ENCODE data around the gene SCN1A.

The SCN1A gene

DNA sequence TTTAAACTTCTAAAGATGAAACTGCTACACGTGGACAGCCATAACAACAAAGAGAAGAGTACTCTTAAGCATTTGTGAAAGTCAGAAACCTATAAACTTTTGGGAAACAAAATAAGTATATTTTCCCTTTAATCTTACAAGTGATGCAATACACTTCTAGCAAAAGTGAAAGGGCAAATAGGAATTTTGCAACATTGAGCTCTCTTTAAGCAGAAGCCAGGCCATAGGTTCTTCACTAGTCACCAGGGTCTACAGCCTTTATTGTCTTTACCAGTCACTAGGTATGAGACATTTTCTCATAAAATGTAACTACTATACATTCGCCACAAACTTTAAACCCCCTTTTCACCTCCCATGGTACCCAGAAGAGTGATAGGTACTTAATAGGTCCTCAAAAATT lies 37.5 kb downstream of the SCN1A start:
- TF ChIP-seq, protein P1, sequence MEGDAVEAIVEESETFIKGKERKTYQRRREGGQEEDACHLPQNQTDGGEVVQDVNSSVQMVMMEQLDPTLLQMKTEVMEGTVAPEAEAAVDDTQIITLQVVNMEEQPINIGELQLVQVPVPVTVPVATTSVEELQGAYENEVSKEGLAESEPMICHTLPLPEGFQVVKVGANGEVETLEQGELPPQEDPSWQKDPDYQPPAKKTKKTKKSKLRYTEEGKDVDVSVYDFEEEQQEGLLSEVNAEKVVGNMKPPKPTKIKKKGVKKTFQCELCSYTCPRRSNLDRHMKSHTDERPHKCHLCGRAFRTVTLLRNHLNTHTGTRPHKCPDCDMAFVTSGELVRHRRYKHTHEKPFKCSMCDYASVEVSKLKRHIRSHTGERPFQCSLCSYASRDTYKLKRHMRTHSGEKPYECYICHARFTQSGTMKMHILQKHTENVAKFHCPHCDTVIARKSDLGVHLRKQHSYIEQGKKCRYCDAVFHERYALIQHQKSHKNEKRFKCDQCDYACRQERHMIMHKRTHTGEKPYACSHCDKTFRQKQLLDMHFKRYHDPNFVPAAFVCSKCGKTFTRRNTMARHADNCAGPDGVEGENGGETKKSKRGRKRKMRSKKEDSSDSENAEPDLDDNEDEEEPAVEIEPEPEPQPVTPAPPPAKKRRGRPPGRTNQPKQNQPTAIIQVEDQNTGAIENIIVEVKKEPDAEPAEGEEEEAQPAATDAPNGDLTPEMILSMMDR (IDR thresholded peaks at IDR 0.05) = no peak
- H3K9me3 Mint-ChIP-seq = no peaks in the 10 kb centered on the region
- no peak overlapping the region for H3K27ac Mint-ChIP-seq
- no peaks in the 10 kb centered on the region for H3K27me3 Mint-ChIP-seq (ENCODE audit: low read depth, poor library complexity)
- peaks cover 6% of the 10 kb centered on the region for H3K4me1 Mint-ChIP-seq
- no peaks in the 10 kb centered on the region for H3K36me3 Mint-ChIP-seq (ENCODE audit: low read depth)
- DNase-seq = no peak
- H3K4me3 Mint-ChIP-seq = no peak overlapping the region

DNA sequence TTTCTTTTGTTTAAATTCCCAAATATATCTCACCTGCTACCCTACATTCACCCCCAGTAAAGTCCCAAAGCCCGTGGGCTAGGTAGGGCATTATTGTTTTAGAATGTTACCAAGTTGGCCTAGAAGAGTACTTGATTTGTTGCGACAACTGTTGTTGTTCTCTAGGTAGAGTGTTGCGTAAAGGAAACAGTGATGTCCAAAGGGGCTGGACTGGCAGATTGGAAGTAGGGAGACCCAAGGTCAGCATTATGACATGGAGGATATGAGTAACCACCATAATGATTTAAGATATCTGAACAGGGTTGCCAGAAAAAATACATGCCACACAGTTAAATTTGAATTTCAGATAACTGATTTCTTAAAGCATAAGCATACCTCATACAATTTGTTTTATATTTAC lies 39.2 kb downstream of the SCN1A start:
- Mint-ChIP-seq H3K27me3 (ENCODE audit: low read depth, poor library complexity) (no peaks in the 10 kb centered on the region), H3K27ac (no peak overlapping the region), H3K4me1 (peaks cover 13% of the 10 kb centered on the region), H3K36me3 (ENCODE audit: low read depth) (no peaks in the 10 kb centered on the region), H3K9me3 (no peaks in the 10 kb centered on the region), H3K4me3 (no peak overlapping the region)
- no peak for DNase-seq
- TF ChIP-seq, protein P1 (IDR thresholded peaks at IDR 0.05) = no peak

DNA sequence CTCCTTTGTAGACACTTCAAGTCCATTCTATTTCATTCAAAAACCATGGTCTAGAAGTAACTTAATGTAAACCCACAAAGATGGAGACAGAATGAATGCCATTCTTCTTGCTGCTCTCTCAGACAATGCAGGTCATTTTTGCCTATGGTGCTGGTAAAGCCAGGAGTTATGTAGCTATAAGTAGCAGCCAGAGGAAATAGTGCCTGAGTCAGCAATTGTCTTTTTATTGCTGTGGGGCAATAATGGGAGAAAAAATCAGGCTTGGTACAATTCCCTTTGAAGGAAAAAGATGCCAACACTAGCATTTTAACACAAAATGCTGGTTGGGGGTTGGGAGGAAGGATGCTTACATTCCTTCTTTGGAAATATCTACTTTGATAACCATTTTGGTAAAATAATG lies 43.5 kb downstream of the SCN1A start:
- Mint-ChIP-seq H3K27me3 (ENCODE audit: low read depth, poor library complexity) (no peaks in the 10 kb centered on the region), H3K4me3 (no peak overlapping the region), H3K36me3 (ENCODE audit: low read depth) (no peaks in the 10 kb centered on the region), H3K27ac (no peak overlapping the region), H3K4me1 (peaks cover 19% of the 10 kb centered on the region), H3K9me3 (no peaks in the 10 kb centered on the region)
- TF ChIP-seq, protein P1 (IDR thresholded peaks at IDR 0.05) = no peak
- no peak for DNase-seq

DNA sequence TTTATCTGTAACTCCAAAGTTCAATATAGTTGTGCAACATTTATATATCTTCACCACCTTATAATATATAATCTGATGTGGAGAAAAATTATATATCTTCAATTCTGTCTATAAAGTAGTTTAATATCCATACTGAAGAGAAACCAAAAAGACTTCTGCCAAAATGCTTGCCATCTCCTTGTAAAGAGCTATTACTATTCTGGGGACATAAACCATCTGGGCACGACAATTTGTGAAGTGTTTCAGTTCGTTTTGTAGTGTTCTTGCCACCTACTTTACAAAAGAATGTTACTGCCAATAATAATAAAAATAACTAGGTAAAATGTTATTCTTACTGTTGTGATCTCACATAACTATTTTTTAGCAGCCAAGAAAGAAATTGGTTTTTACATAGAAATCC lies 45.1 kb downstream of the SCN1A start:
- H3K4me3 Mint-ChIP-seq = no peak overlapping the region
- TF ChIP-seq, protein P1 (IDR thresholded peaks at IDR 0.05) = no peak
- no peaks in the 10 kb centered on the region for H3K9me3 Mint-ChIP-seq
- peaks cover 19% of the 10 kb centered on the region for H3K4me1 Mint-ChIP-seq
- no peak overlapping the region for H3K27ac Mint-ChIP-seq
- H3K36me3 Mint-ChIP-seq (ENCODE audit: low read depth) = no peaks in the 10 kb centered on the region
- H3K27me3 Mint-ChIP-seq (ENCODE audit: low read depth, poor library complexity) = no peaks in the 10 kb centered on the region
- no peak for DNase-seq

DNA sequence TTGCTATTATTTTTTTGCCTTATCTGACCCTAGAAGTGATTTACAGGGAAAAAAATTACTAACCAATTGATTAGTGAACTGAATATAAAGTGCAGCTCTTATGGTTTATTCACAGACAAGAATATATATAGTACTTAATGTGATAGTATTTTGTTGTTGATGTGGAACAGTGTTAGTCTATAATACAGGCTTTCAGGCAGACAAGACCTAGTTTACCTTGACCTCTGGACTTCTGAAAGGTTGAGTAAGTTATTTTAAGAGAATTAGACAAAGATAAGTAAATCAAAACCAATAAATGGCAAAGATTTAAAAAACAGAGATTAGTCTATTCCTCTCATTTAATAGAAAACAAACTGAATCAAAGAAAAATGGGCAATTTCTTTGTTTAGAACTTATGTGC lies 46.0 kb downstream of the SCN1A start:
- Mint-ChIP-seq H3K36me3 (ENCODE audit: low read depth) (no peaks in the 10 kb centered on the region), H3K27ac (no peak overlapping the region), H3K9me3 (no peaks in the 10 kb centered on the region), H3K4me1 (peaks cover 19% of the 10 kb centered on the region), H3K27me3 (ENCODE audit: low read depth, poor library complexity) (no peaks in the 10 kb centered on the region), H3K4me3 (no peak overlapping the region)
- TF ChIP-seq, protein P1 (IDR thresholded peaks at IDR 0.05) = no peak
- DNase-seq = no peak

DNA sequence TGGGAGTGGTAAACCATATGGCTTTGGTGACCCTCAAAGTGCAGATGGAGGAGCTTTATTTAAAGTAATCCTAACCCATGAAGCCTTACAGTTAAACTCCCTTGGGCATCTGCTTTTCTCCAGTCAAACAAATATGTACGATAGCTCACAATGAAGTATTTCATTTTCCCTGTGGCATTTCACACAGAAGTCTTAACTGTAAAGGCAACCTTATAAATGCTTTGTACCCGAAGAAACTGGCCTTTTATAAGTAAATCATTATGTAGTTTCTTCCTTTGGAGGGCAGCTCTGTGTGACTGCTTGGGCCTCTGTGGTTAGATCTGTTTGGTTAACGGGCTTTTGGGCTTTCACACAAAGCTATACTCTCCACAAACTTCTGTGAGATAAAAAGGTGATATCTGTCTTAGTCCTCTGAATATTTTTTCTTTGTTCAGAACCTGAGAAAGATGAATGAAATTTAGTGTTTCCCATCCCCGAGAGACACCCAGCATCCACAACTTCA lies 46.6 kb downstream of the SCN1A start:
- Mint-ChIP-seq H3K27me3 (ENCODE audit: low read depth, poor library complexity) (no peaks in the 10 kb centered on the region), H3K27ac (peak overlapping the region; percentile 34), H3K4me1 (peaks cover 19% of the 10 kb centered on the region), H3K36me3 (ENCODE audit: low read depth) (no peaks in the 10 kb centered on the region), H3K9me3 (no peaks in the 10 kb centered on the region), H3K4me3 (no peak overlapping the region)
- TF ChIP-seq, protein P1 (IDR thresholded peaks at IDR 0.05) = no peak
- no peak for DNase-seq

Measured in nephron progenitor cell (in vitro differentiated cells).